Activated naive CD4-positive, alpha-beta T cell treated with anti-CD3 and anti-CD28 coated beads, Interleukin-2, amount 50 U/mL, for 24 hours (primary cell): ENCODE results near the gene FOXA3.

Experiments
- H3K27ac Mint-ChIP-seq: one replicate; pipeline ENCODE4 v1.8.0; 2021; ENCODE audit warnings: mild to moderate bottlenecking, mixed read lengths
- H3K27me3 Mint-ChIP-seq: one replicate; pipeline ENCODE4 v1.8.0; 2021; ENCODE audit warnings: mixed read lengths
- H3K36me3 Mint-ChIP-seq: one replicate; pipeline ENCODE4 v1.8.0; 2021; ENCODE audit warnings: mixed read lengths
- H3K4me1 Mint-ChIP-seq: one replicate; pipeline ENCODE4 v1.8.0; 2021; ENCODE audit warnings: mixed read lengths
- H3K4me3 Mint-ChIP-seq: one replicate; pipeline ENCODE4 v1.8.0; 2021; ENCODE audit warnings: mild to moderate bottlenecking, mixed read lengths
- H3K9me3 Mint-ChIP-seq: one replicate; pipeline ENCODE4 v1.8.0; 2021; ENCODE audit warnings: mixed read lengths

Gene FOXA3

GRCh38 chr19:45908956-45909355 lies 44.8 kb downstream of the FOXA3 start:
- Mint-ChIP-seq H3K4me1 (no peaks in the 10 kb centered on the region), H3K9me3 (no peaks in the 10 kb centered on the region), H3K27ac (no peak overlapping the region), H3K36me3 (no peaks in the 10 kb centered on the region), H3K4me3 (no peak overlapping the region), H3K27me3 (peaks cover 14% of the 10 kb centered on the region)

- no peaks in the 10 kb centered on the region for H3K9me3 Mint-ChIP-seq
- no peak overlapping the region for H3K27ac Mint-ChIP-seq
- no peak overlapping the region for H3K4me3 Mint-ChIP-seq
- H3K36me3 Mint-ChIP-seq = no peaks in the 10 kb centered on the region
- H3K27me3 Mint-ChIP-seq = peaks cover 18% of the 10 kb centered on the region
- H3K4me1 Mint-ChIP-seq = no peaks in the 10 kb centered on the region
Measured at GRCh38 chr19:45911291-45911690, 47.2 kb downstream of the FOXA3 start.

GRCh38 chr19:45913874-45914830 lies 50.0 kb downstream of the FOXA3 start, which contains the start of gene NANOS2:
Gene NANOS2, minus strand, starts transcription at chr19:45914778. Its CDS starts 85 bp downstream, at chr19:45914693.
- H3K4me1 Mint-ChIP-seq = no peaks in the 10 kb centered on the region
- H3K27me3 Mint-ChIP-seq = peaks cover 21% of the 10 kb centered on the region
- H3K27ac Mint-ChIP-seq = no peak within 1 kb of the TSS
- no peak within 1 kb of the TSS for H3K4me3 Mint-ChIP-seq
- no peaks in the 10 kb centered on the region for H3K9me3 Mint-ChIP-seq
- H3K36me3 Mint-ChIP-seq = no peaks in the 10 kb centered on the region

GRCh38 chr19:45917421-45918091 lies 53.4 kb downstream of the FOXA3 start:
- Mint-ChIP-seq H3K27ac (no peak overlapping the region), H3K27me3 (peaks cover 13% of the 10 kb centered on the region), H3K4me3 (no peak overlapping the region)

GRCh38 chr19:45918721-45919120 lies 54.6 kb downstream of the FOXA3 start:
- Mint-ChIP-seq H3K9me3 (no peaks in the 10 kb centered on the region), H3K27ac (no peak overlapping the region), H3K4me1 (no peaks in the 10 kb centered on the region), H3K36me3 (no peaks in the 10 kb centered on the region), H3K4me3 (no peak overlapping the region), H3K27me3 (peaks cover 7% of the 10 kb centered on the region)

More at GRCh38 chr19:45917421-45918091, 53.4 kb downstream of the FOXA3 start:
- no peaks in the 10 kb centered on the region for H3K4me1 Mint-ChIP-seq
- no peaks in the 10 kb centered on the region for H3K36me3 Mint-ChIP-seq
- no peaks in the 10 kb centered on the region for H3K9me3 Mint-ChIP-seq

- no peaks in the 10 kb centered on the region for H3K9me3 Mint-ChIP-seq
- H3K4me1 Mint-ChIP-seq = no peaks in the 10 kb centered on the region
- H3K27ac Mint-ChIP-seq = no peak overlapping the region
- H3K4me3 Mint-ChIP-seq = no peak overlapping the region
- peaks cover 6% of the 10 kb centered on the region for H3K27me3 Mint-ChIP-seq
- H3K36me3 Mint-ChIP-seq = no peaks in the 10 kb centered on the region
Measured at GRCh38 chr19:45919678-45920077, 55.6 kb downstream of the FOXA3 start.

- Mint-ChIP-seq H3K27me3 (peaks cover 4% of the 10 kb centered on the region), H3K9me3 (no peaks in the 10 kb centered on the region), H3K4me3 (no peak overlapping the region), H3K4me1 (no peaks in the 10 kb centered on the region), H3K36me3 (no peaks in the 10 kb centered on the region), H3K27ac (no peak overlapping the region)
Measured at GRCh38 chr19:45920458-45920857, 56.3 kb downstream of the FOXA3 start.

- no peaks in the 10 kb centered on the region for H3K9me3 Mint-ChIP-seq
- no peaks in the 10 kb centered on the region for H3K27me3 Mint-ChIP-seq
- H3K4me1 Mint-ChIP-seq = no peaks in the 10 kb centered on the region
- no peaks in the 10 kb centered on the region for H3K36me3 Mint-ChIP-seq
- no peak overlapping the region for H3K27ac Mint-ChIP-seq
- H3K4me3 Mint-ChIP-seq = no peak overlapping the region
Measured at GRCh38 chr19:45922281-45922680, 58.2 kb downstream of the FOXA3 start.
